ENCODE results near the gene C6orf52.

Gene C6orf52

GRCh38 chr6:10695086-10695657 lies 756 bp upstream of the C6orf52 start:
- no peak for ATAC-seq
- TF ChIP-seq ARNTL (CRISPR knock-in tag; IDR thresholded peaks at IDR 0.05; ENCODE audit: borderline replicate concordance, low read depth) (no peak), ZNF70 (CRISPR knock-in tag; IDR thresholded peaks at IDR 0.05) (no peak)

- no peak for ATAC-seq
- no peak for TF ChIP-seq ZNF8 (CRISPR knock-in tag; IDR thresholded peaks at IDR 0.05)
Observed at GRCh38 chr6:10692965-10693538, 1.4 kb downstream of the C6orf52 start.

- ATAC-seq: no peak
- TF ChIP-seq ZNF565 (CRISPR knock-in tag; conservative IDR thresholded peaks at IDR 0.05; ENCODE audit: low read depth) (no peak), ZC3H10 (CRISPR knock-in tag; IDR thresholded peaks at IDR 0.05) (no peak), TSHZ2 (CRISPR knock-in tag; IDR thresholded peaks at IDR 0.05) (no peak), ARNTL (CRISPR knock-in tag; IDR thresholded peaks at IDR 0.05; ENCODE audit: borderline replicate concordance, low read depth) (no peak), ESRRG (CRISPR knock-in tag; IDR thresholded peaks at IDR 0.05) (no peak), POU6F1 (CRISPR knock-in tag; IDR thresholded peaks at IDR 0.05; ENCODE audit: borderline replicate concordance, low read depth) (no peak)
Observed at GRCh38 chr6:10690651-10691445, 3.6 kb downstream of the C6orf52 start.

GRCh38 chr6:10687582-10687981 lies 6.8 kb downstream of the C6orf52 start:
- TF ChIP-seq TOX (CRISPR knock-in tag; IDR thresholded peaks at IDR 0.05; ENCODE audit: borderline replicate concordance) (no peak), ZNF70 (CRISPR knock-in tag; IDR thresholded peaks at IDR 0.05) (no peak), TSHZ2 (CRISPR knock-in tag; IDR thresholded peaks at IDR 0.05) (no peak)

GRCh38 chr6:10686901-10687300 lies 7.5 kb downstream of the C6orf52 start:
- no peak for ATAC-seq
- no peak for TF ChIP-seq BACH2 (CRISPR knock-in tag; IDR thresholded peaks at IDR 0.05; ENCODE audit: borderline replicate concordance)
- TF ChIP-seq PPARA (CRISPR knock-in tag; IDR thresholded peaks at IDR 0.05; ENCODE audit: borderline replicate concordance): no peak
- TF ChIP-seq RARB (CRISPR knock-in tag; IDR thresholded peaks at IDR 0.05): no peak
- TF ChIP-seq ZNF70 (CRISPR knock-in tag; IDR thresholded peaks at IDR 0.05): no peak
- TF ChIP-seq GLIS3 (CRISPR knock-in tag; IDR thresholded peaks at IDR 0.05): no peak
- no peak for TF ChIP-seq TOX (CRISPR knock-in tag; IDR thresholded peaks at IDR 0.05; ENCODE audit: borderline replicate concordance)
- no peak for TF ChIP-seq PATZ1 (CRISPR knock-in tag; IDR thresholded peaks at IDR 0.05; ENCODE audit: borderline replicate concordance)
- no peak for TF ChIP-seq POU6F1 (CRISPR knock-in tag; IDR thresholded peaks at IDR 0.05; ENCODE audit: borderline replicate concordance, low read depth)
- no peak for TF ChIP-seq TSHZ2 (CRISPR knock-in tag; IDR thresholded peaks at IDR 0.05)
- TF ChIP-seq TCF4 (CRISPR knock-in tag; IDR thresholded peaks at IDR 0.05; ENCODE audit: borderline replicate concordance): no peak
- no peak for TF ChIP-seq CSDC2 (CRISPR knock-in tag; IDR thresholded peaks at IDR 0.05)
- no peak for TF ChIP-seq ISL1 (CRISPR knock-in tag; IDR thresholded peaks at IDR 0.05)
- no peak for TF ChIP-seq ARNTL (CRISPR knock-in tag; IDR thresholded peaks at IDR 0.05; ENCODE audit: borderline replicate concordance, low read depth)
- TF ChIP-seq ZNF565 (CRISPR knock-in tag; conservative IDR thresholded peaks at IDR 0.05; ENCODE audit: low read depth): no peak

More at GRCh38 chr6:10687582-10687981, 6.8 kb downstream of the C6orf52 start:
- no peak for ATAC-seq
